ENCODE measurements around the gene ZBP1.

DNA sequence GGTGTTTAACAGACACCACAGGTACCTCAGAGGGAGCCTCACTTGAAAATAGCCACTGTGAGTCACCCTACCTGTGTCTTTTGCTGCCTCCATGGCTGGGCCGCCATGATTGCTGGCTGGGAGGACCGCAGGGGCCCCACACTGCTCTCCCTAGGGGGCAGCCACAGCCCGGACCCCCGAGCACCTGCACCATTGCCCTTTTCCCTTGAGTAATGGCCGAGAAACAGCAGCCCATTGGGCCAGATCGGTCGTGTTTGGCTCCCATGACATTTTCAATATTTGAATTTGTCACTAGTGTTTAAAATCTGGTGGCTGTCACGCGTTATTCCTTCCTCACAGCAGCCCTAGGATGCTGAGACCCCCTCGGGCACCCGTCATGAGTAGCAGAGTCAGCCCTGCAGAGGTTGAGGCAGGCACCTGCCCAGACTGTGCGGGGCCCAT is 6.7 kb downstream of the ZBP1 start:
- TF ChIP-seq EZH2 (IDR thresholded peaks at IDR 0.05) (no peak), POLR2AphosphoS5 (IDR thresholded peaks at IDR 0.05; ENCODE audit: borderline replicate concordance, low read depth, low read length) (no peak), FOXP2 (optimal IDR thresholded peaks at IDR 0.05; ENCODE audit: control extremely low read depth, extremely low read length, insufficient read depth) (no peak)

Measured in SK-N-MC (cell line).